Vagina (tissue), 2 donors: ENCODE results near the gene PANK4.

Experiments used
- POLR2A ChIP-seq, 2 donors: fragments of 450-650 bp; IDR thresholded peaks; one replicate each; pipeline ENCODE4 v1.6.1; 2017; ENCODE audit warnings: antibody characterized with exemption in 2 of 2, mild to moderate bottlenecking in 2 of 2, moderate library complexity in 2 of 2
- POLR2AphosphoS5 ChIP-seq, 2 donors: sonication (generic); formaldehyde crosslinking; IDR thresholded peaks; one replicate each; pipeline ENCODE4 v1.9.0; 2017; ENCODE audit warnings: antibody characterized with exemption in 2 of 2, mild to moderate bottlenecking in 2 of 2, low read depth in 1 of 2; ENCODE audit not compliant: insufficient read depth in 1 of 2
- TF ChIP-seq, protein P1 (sequence below), 3 experiments: fragments of 450-650 bp in 2 of 3; fragments of 200-600 bp in 1 of 3; sonication (generic) in 1 of 3; IDR thresholded peaks; one replicate each; pipeline ENCODE4 v1.5.1; 2017 to 2019; ENCODE audit warnings: antibody characterized with exemption in 3 of 3, mild to moderate bottlenecking in 2 of 3, moderate library complexity in 2 of 3

DNA sequence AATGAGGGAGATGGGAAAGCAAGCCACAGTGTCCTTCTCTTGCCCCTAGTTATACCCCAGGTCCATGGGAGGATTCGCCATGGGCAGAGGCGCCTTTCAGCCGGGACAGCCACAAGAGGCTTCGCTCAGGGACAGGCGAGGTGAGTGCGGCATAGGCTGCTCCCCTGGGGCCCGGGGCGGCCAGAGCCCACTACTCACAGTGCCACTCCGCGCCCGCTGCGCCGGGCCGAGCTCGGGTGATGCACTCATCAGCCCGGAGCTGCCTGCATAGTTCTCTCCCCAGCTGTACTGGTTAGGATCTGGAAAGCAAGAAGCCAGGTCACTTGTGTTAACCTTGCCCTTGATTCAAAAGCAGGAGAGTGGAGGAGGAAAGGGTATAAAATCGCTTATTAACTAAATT lies 8.4 kb downstream of the PANK4 start:
- TF ChIP-seq, protein P1, sequence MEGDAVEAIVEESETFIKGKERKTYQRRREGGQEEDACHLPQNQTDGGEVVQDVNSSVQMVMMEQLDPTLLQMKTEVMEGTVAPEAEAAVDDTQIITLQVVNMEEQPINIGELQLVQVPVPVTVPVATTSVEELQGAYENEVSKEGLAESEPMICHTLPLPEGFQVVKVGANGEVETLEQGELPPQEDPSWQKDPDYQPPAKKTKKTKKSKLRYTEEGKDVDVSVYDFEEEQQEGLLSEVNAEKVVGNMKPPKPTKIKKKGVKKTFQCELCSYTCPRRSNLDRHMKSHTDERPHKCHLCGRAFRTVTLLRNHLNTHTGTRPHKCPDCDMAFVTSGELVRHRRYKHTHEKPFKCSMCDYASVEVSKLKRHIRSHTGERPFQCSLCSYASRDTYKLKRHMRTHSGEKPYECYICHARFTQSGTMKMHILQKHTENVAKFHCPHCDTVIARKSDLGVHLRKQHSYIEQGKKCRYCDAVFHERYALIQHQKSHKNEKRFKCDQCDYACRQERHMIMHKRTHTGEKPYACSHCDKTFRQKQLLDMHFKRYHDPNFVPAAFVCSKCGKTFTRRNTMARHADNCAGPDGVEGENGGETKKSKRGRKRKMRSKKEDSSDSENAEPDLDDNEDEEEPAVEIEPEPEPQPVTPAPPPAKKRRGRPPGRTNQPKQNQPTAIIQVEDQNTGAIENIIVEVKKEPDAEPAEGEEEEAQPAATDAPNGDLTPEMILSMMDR (IDR thresholded peaks at IDR 0.05): no peak
- no peak for TF ChIP-seq POLR2A (IDR thresholded peaks at IDR 0.05)
- no peak for TF ChIP-seq POLR2AphosphoS5 (IDR thresholded peaks at IDR 0.05; ENCODE audit: insufficient read depth in 1 of 2, low read depth in 1 of 2)
